Urothelium cell line (cell line): ENCODE measurements around the gene SLC66A1.
A peak's percentile ranks its signal among the peaks of the same experiment; 100 is the strongest.
"Not testable (repeated sequence)": the region's sequence is repeated elsewhere in the genome, so short reads cannot be mapped to it uniquely, and the experiment has no call there.

ENCODE experiments used
- DNase-seq: peaks from one replicate; pipeline ENCODE4 v3.0.0; 2011; ENCODE audit warnings: low spot score, mixed read lengths
- FAIRE-seq: peaks from 2 replicates; lab custom pipeline; 2011; peaks lifted over from hg19 to GRCh38; lab: Jason Lieb, UNC

SLC66A1 gene, protein sequence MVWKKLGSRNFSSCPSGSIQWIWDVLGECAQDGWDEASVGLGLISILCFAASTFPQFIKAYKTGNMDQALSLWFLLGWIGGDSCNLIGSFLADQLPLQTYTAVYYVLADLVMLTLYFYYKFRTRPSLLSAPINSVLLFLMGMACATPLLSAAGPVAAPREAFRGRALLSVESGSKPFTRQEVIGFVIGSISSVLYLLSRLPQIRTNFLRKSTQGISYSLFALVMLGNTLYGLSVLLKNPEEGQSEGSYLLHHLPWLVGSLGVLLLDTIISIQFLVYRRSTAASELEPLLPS

DNA sequence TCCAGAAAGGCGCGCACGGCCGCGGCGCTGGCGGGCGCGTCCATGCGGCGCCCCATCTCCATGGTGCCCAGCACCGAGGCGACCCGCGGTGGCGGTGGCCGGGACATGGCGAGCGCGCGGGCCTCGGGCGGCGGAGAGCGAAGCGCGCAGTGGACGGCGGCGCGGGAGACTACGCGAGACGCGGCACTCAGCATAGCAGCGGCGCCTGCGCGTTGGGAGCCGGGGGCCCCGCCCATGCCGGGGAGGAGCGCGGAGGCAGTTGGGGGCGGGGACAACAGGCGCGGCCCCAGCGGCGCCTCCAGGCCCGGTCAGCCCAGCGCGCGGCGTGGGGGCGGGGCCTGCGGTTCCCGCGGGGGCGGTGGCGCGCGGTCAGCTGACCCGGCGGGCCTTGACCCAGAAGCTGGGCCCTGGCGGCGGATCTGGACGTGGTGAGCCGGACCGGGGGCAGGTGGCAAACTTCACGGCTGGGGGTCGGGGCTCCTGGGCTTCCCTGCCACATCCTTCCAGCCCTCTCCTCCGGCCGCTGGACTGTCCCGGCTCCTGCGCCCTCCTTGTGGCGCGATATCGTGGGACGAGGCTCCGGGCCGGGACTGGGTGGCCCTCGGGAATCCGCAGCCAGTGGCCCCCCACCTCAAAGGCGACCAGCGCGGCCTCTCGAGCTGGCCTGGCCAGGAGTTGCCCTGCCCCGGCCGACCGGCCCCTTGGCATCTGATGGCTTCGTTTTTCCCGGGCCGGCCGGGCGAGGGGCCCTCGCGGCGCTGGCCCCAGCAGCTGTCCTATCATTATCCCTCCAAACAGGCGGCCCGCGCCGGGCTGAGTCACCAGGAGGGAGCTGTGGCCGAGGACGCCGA is at the start of gene SLC66A1, which contains the start of gene AKR7A2:
Gene SLC66A1 (plus strand): TSS at position 396 of the 851 bp plus-strand sequence. CDS start 5,352 bp downstream, outside the sequence.
Gene AKR7A2 (minus strand): TSS at position 214 of the 851 bp plus-strand sequence. CDS start 20 bp downstream, at position 194.
- peak; percentile 99 for DNase-seq
- peak; percentile 30 for FAIRE-seq

DNA sequence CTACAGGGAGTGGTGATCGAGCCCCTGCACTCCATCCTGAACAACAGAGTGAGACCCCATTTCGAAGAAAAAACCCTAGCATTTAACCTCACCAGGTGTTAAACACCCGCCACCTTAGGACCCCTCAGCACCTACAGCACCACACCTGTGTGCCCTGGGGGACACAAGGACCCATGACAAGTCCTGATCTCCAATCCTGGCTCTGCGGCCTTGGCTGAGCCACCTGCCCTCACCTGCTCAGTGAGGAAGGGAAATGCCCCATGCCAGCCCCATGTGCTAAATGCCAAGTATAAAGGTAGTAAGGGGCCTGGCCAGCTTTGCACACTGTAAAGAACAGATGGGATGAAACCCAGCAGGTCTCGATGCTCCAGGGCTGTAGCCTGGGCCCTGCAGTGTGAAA is 49.4 kb upstream of the SLC66A1 start:
- no peak for FAIRE-seq

DNA sequence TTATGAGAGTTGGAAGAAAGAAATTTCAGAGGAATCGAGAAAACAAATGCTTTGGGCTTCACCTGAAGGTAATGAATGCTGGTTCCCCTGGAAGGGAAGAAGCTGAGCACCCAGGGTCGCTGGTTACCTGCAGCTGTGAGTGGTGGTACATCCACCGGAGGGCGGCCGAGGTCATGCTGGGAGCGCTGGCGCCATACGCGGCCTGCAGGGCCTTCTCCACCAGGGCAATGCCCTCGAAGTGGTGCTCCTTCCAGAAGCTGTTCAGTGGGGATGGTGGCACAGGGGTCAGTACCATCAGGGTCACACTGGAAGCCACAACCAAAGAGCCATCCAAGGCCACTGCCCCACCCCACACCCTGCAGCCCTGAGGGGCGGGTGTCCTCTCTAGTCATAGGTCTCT is 43.7 kb upstream of the SLC66A1 start:
- FAIRE-seq (no peak), DNase-seq (no peak)

More for the DNA sequence above, 49.4 kb upstream of the SLC66A1 start:
- DNase-seq, result no peak

DNA sequence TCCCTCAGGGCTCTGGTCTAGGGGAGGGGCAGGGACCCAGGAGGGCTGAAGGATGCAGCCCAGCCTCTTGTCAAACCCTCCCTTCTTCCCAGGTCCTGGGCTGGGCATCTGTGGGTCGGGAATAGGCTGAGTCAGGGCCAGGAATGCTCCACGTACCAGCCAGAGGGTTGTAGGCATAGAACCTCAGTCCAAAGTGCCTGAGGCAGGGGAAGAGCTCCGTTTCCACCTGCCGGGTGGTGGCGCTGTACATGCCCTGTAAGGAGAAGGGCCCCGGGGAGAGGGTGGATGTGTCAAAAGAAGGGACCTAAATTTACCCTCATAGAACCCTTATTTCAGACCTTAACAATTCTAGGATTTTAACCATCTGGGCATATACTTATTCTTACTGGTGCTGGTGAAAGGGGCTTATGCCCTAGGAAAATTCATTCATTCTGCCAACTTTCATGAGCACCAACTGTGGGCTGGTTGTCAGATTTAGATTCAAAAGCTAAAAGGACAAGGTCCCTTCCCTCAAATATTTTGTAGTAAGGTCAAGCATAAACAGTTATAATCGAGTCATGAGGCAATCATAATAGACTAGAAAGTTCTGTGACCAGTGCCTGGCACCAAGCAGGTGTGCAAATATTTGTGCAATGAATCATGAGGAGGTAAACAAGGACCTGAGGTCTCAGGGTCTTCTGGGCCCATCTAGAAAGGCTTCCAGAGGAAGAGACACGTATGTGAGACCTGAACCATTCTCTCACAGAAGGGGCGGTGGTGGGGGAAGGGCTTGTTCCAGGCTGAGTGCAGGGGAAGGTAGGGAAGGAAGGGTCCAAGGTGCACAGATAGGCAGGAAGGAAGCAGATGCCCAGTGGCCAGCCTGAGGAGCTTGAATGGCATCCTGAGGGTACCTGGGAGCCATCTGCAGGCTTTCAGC is 42.4 kb upstream of the SLC66A1 start:
- FAIRE-seq, DNase-seq: not testable (repeated sequence)

DNA sequence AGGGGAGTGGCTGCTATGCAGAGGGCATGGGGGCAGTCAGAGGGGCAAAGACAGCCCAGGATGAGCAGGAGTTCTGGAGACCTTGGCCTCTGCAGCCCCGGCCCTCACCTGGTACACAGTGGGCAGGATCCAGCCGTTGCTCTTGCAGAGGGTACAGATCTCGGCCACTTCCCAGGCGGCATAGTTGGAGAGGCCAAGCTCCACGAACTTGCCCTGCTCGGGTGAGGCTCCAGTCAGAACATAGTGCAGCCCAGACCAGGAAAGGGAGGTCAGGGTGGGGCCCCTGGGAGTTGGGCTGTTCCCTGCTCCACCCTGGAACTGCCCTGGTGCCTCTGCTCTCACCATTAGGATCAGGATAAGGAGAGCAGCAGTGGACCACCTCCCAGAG is 41.8 kb upstream of the SLC66A1 start:
- not testable (repeated sequence) for FAIRE-seq, DNase-seq

DNA sequence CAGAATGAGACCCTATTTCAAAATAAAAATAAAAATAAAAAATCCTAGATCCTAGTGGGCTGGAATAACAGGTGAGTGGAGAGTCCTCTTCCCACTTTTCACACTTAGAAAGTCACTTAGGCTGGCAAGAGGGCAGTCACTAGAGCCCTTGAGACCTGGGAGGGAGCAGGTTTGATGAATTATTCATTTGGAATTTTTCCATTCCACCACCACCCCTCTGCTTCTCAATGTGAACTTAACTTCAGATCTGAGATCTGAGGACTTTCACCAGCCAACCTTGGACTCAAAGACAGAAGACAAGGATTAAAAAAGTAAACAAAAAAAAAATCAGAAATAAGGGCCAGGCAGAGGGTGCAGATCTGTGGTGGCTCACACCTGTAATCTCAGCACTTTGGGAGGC is 40.1 kb upstream of the SLC66A1 start:
- no peak for FAIRE-seq
- no peak for DNase-seq

DNA sequence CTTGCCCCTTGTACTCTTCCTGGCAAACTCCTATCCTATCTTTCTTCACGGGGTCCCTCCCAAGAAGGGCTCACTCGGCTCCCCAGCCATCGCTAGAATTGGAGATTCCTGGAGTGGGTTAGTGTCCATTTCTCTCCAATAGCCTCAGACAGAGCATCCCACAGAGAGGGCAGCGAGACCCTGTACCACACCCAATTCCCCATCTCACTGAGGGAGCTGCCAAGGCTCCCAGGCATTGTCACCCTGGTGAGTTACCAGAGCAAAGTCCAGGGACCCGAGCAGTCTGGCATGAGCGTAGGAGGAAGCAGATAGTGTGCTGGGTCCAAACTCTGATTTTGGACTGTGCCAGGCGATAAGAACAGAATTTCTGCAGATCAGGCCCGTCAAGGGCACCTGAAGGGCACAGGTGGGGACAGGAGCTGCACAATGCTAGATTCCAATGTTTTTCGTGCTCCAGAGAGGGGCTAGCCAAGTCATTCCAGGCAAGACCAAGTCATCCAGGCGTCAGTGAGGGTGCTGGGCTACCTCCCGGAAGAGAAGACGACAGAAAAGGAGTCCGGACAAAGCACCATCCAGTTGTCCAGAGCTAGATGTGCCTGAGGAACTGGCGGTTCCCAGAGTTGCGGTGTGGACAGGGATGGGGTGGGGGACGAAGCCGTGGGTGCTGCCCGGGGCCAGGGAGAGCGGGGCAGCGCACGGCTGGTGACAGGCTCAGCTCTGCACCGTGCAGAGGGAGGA is 38.9 kb upstream of the SLC66A1 start:
- DNase-seq, result no peak
- FAIRE-seq, result no peak

DNA sequence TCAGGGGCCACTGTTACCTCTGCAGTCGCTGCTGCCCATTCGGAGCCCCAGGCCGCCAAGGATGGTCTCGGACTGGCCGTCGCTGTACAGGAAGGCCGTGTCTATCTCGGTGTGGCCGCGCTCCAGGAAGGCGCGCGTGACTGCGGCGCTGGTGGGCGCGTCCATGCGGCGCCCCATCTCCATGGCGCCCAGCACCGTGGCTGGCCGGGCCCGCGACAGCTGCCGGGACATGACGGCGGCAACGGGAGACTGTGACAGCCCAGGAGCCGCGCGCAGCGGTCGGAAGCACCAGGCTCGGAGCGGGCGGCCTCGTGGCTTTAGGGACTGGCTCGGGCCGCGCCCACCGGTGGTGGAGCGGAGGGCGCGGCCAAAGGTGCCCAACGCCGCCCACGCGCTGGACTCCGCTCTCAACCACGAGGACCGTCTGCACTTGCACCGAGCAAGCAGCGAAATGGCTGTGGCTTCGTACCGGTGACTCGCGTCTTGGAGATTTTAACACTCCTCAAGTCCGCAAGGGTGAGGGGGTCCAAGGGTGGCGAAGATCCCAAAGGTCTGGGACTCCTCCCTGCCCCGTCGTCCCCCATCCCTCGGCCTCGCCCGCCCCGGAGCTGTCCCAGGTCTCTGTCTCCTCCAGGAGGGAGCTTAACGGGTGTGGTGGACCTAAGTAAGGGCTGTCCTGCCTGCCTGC is 38.1 kb upstream of the SLC66A1 start:
- not testable (repeated sequence) for FAIRE-seq, DNase-seq

DNA sequence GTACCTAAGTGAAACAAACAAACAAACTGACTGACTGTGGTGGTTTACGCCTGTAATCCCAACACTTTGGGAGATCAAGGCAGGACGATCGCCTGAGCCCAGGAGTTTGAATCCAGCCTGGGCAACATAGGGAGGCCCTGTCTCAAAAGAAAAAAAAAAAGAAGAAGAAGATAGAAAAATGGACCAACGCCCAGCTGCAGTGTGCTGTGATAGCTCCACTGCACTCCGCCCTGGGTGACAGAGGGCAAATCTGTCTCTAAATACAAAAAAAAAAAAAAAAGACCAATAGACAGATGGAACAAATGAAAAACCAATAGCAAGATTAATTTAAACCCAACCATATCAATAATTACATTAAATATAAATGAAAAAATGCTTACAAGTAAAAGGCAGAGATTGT is 37.5 kb upstream of the SLC66A1 start:
- DNase-seq, result no peak
- FAIRE-seq, result no peak

DNA sequence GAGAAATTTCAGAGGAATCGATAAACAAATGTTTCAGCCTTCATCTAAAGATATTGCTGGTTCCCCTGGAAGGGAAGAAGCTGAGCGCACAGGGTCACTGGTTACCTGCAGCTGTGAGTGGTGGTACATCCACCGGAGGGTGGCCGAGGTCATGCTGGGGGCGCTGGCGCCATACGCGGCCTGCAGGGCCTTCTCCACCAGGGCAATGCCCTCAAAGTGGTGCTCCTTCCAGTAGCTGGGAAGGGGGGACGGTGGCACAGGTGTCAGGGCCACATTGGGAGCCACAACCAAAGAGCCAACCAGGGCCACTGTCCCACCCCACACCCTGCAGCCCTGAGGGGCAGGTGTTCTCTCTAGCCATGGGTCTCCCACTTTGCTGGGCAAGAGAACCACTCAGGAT is 28.2 kb upstream of the SLC66A1 start:
- FAIRE-seq (no peak), DNase-seq (no peak)

DNA sequence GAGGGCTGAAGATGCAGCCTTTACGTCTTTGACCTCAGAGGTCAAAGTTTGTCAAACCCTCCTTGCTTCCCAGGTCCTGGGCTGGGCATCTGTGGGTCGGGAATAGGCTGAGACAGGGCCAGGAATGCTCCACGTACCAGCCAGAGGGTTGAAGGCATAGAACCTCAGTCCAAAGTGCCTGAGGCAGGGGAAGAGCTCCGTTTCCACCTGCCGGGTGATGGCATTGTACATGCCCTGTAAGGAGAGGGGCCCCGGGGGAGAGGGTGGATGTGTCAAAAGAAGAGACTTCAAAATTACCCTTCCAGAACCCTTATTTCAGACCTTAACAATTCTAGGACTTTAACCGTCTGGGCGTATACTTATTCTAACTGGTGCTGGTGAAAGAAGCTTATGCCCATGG is 27.2 kb upstream of the SLC66A1 start:
- FAIRE-seq (no peak), DNase-seq (no peak)

DNA sequence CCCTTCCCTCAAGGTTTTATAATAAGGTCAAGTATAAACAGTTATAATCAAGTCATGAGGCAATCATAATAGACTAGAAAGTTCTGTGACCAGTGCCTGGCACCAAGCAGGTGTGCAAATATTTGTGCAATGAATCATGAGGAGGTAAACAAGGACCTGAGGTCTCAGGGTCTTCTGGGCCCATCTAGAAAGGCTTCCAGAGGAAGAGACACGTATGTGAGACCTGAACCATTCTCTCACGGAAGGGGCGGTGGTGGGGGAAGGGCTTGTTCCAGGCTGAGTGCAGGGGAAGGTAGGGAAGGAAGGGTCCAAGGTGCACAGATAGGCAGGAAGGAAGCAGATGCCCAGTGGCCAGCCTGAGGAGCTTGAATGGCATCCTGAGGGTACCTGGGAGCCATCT is 26.8 kb upstream of the SLC66A1 start:
- DNase-seq, FAIRE-seq: not testable (repeated sequence)

DNA sequence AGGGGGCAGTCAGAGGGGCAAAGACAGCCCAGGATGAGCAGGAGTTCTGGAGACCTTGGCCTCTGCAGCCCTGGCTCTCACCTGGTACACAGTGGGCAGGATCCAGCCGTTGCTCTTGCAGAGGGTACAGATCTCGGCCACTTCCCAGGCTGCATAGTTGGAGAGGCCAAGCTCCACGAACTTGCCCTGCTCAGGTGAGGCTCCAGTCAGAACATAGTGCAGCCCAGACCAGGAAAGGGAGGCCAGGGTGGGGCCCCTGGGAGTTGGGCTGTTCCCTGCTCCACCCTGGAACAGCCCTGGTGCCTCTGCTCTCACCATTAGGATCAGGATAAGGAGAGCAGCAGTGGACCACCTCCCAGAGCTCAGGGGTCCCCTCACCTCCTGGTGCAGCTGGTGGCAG is 26.3 kb upstream of the SLC66A1 start:
- FAIRE-seq, result not testable (repeated sequence)

DNA sequence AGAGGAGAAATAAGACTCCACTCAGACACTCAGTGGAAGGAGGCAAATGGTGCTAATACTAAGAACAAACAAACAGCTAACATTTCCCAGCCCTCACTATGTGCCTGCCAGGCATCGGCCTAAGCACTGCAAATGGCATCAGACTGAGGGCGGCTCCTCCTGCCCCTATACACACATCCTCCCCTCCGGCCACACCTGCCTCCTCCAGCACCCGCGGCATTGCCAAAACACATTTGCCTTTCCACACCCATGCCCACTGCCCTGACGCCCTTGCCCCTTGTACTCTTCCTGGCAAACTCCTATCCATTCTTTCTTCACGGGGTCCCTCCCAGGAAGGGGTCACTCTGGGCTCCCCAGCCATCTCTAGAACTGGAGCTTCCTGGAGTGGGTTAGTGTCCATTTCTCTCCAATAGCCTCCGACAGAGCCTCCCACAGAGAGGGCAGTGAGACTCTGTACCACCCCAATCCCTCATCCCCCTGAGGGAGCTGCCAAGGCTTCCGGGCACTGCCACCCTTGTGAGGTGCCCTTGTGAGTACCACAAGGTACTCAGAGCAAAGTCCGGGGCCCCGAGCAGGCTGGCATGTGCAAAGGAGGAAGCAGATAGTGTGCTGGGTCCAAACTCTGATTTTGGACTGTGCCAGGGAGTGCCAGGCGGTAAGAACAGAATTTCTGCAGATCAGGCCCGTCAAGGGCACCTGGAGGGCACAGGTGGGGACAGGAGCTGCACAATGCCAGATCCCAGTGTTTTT is 24.5 kb upstream of the SLC66A1 start:
- FAIRE-seq, result no peak
- DNase-seq, result no peak

More for the DNA sequence above, 26.3 kb upstream of the SLC66A1 start:
- not testable (repeated sequence) for DNase-seq

DNA sequence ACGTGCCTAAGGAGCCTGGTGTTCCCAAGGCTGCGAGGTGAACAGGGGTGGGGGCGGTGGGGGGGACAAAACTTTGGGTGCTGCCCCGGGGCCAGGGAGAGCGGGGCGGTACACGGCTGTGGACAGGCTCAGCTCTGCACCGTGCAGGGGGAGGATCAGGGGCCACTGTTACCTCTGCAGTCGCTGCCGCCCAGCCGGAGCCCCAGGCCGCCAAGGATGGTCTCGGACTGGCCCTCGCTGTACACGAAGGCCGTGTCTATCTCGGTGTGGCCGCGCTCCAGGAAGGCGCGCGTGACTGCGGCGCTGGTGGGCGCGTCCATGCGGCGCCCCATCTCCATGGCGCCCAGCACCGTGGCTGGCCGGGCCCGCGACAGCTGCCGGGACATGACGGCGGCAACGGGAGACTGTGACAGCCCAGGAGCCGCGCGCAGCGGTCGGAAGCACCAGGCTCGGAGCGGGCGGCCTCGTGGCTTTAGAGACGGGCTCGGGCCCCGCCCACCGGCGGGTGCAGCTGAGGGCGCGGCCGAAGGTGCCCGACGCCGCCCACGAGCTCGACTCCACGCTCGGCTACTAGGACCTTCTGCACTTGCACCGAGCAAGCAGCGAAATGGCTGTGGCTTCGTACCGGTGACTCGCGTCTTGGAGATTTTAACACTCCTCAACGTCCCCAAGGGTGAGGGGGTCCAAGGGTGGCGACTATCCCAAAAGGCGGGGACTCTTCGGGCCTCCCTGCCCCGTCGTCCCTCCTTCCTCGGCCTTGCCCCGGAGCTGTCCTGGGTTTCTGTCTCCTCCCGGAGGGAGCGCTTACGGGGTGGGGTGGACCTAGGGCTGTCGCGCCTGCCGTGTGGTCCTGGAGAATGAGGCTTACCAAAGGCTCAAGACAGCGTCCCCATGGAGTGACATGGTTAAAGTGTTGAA is 23.5 kb upstream of the SLC66A1 start, which contains the start of gene AKR7A3:
Gene AKR7A3 (minus strand): TSS at position 447 of the 918 bp plus-strand sequence. CDS start 61 bp downstream, at position 386.
- not testable (repeated sequence) for FAIRE-seq, DNase-seq

DNA sequence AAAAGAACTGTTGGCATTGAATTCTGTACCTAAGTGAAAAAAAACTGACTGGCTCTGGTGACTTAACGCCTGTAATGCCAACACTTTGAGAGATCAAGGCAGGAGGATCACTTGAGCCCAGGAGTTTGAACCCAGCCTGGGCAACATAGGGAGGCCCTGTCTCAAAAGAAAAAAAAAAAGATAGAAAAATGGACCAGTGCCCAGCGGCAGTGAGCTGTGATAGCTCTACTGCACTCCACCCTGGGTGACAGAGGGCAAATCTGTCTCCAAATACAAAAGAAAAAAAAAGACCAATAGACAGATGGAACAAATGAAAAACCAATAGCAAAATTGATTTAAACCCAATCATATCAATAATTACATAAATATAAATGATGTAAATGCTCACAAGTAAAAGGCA is 22.9 kb upstream of the SLC66A1 start:
- no peak for FAIRE-seq
- no peak for DNase-seq

DNA sequence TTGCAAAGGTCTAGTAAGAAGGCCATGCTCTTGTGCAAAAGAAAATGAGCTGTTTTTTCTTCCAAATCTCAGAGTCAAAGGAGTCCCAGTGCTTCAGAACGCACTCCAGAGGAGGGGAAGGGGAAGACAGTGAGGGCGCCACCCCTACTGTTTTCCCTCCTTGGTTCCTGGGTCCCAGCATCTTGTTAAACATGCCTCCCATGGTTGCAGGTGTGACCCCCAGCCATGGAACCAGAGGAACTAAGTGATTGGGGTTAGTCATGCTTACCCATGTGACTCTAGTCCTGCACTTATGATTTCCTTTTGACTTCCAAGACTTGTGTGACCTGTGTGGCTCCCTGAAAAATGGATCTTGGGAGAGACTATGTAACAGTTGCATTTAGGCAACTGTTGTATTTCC is 17.5 kb upstream of the SLC66A1 start:
- FAIRE-seq (no peak), DNase-seq (no peak)

DNA sequence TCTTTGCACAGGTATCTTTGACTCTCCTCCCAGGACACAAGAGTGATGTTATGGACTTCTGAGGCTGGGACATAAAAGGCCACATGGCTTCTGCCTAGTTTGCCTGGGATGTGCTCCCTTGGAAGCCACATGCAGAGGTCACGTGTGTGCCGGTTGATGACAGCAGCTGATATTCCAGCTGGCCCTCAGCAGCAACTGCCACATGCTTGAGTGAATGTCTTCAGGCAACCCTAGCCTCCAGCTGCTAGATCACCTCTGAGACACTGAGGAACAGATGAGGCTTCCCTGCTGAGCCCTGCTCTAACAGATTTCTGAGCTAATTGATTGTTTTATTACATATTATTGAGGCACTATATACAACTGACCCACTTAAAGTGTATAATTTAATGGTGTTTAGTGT is 11.9 kb upstream of the SLC66A1 start:
- DNase-seq (no peak), FAIRE-seq (no peak)
